HCT116 (cell line): ENCODE measurements around the gene SNX10. TPM values are rescaled to one million over a fixed set of nuclear protein-coding genes. Genes with fewer than 3 reads are reported as not detected.

Experiments used
- ATAC-seq: fragments of 200-7000 bp; cut with Tn5 transposase; 2 replicates; pipeline ENCODE4 v1.9.1; 2020; ENCODE audit warnings: mild to moderate bottlenecking, moderate library complexity
- BruUV-seq: library from RNA; stranded (reverse); fragments of 400-500 nt; replicated peaks from 2 replicates; lab custom pipeline; 2021; lab: Mats Ljungman, UMichigan
- CTCF ChIA-PET: fragments of 300-600 bp; sonication (Branson Sonifier 250); formaldehyde crosslinking; loops from one replicate; lab custom pipeline; 2021; ENCODE audit warnings: antibody characterized with exemption; lab: Charles Lee
- POLR2A ChIA-PET: fragments of 300-600, 350-600 bp; sonication (Branson Sonifier 250); formaldehyde crosslinking; loops from one replicate; lab custom pipeline; 2021; ENCODE audit warnings: antibody characterized with exemption; lab: Charles Lee
- RAD21 ChIA-PET, 2 experiments: fragments of 300-600 bp; sonication (Branson Sonifier 250); formaldehyde crosslinking; loops; one replicate each; lab custom pipeline; 2023; ENCODE audit warnings: low total read pairs in 2 of 2; ENCODE audit not compliant: uncharacterized antibody in 2 of 2, unreplicated experiment in 2 of 2, low non-redundant PET in 1 of 2; lab: Charles Lee
- DNase-seq: peaks from one replicate; pipeline ENCODE4 v3.0.0-alpha.2; 2010; ENCODE audit warnings: low read depth, low spot score
- H2AFZ ChIP-seq: fragments of 200-600 bp; shearing (Covaris generic), sonication (generic); 2 replicates; pipeline ENCODE4 v1.6.1; 2017; ENCODE audit warnings: low read depth, mixed run types, mixed read lengths, antibody characterized with exemption, low read length; ENCODE audit not compliant: poor library complexity, severe bottlenecking
- H3K27ac ChIP-seq: 2 replicates; pipeline ENCODE4 v1.5.1; 2012; ENCODE audit warnings: low read depth, low read length
- H3K27me3 ChIP-seq: fragments of 200-600 bp; sonication (generic); 2 replicates; pipeline ENCODE4 v1.6.1; 2016; ENCODE audit warnings: mixed run types, low read length, mixed read lengths; ENCODE audit not compliant: insufficient read depth
- H3K36me3 ChIP-seq, 2 experiments: fragments of 200-500 bp in 1 of 2; fragments of 200-600 bp in 1 of 2; sonication (Bioruptor generic) in 1 of 2; sonication (generic) in 1 of 2; 2 replicates each; pipeline versions ENCODE4 v1.5.1 to v1.6.1; 2014 to 2016; ENCODE audit warnings: low read length in 2 of 2, inconsistent platforms in 1 of 2, mixed read lengths in 1 of 2, mixed run types in 1 of 2; ENCODE audit not compliant: insufficient read depth in 2 of 2, control insufficient read depth in 1 of 2
- H3K4me1 ChIP-seq, 2 experiments: fragments of 200-600 bp in 1 of 2; sonication (generic) in 1 of 2; 2 replicates each; pipeline versions ENCODE4 v1.5.1 to v1.6.1; 2012 to 2017; ENCODE audit warnings: low read length in 2 of 2, inconsistent platforms in 1 of 2, mild to moderate bottlenecking in 1 of 2, mixed read lengths in 1 of 2, mixed run types in 1 of 2, moderate library complexity in 1 of 2; ENCODE audit not compliant: insufficient read depth in 2 of 2, control insufficient read depth in 1 of 2
- H3K4me2 ChIP-seq: fragments of 200-600 bp; sonication (generic); 2 replicates; pipeline ENCODE4 v1.6.1; 2017; ENCODE audit warnings: mixed run types, low read length, mixed read lengths
- H3K4me3 ChIP-seq, 2 experiments: fragments of 200-600 bp in 1 of 2; sonication (generic) in 1 of 2; replicated peaks in 1 of 2; 2 replicates each; pipeline ENCODE4 v1.5.1; 2011 to 2016; ENCODE audit warnings: low read length in 2 of 2, control low read depth in 1 of 2, low read depth in 1 of 2, mild to moderate bottlenecking in 1 of 2, mixed read lengths in 1 of 2, mixed run types in 1 of 2
- H3K79me2 ChIP-seq: fragments of 200-600 bp; sonication (generic); 2 replicates; pipeline ENCODE4 v1.6.1; 2017; ENCODE audit warnings: mild to moderate bottlenecking, mixed run types, low read length, moderate library complexity, mixed read lengths; ENCODE audit not compliant: insufficient read depth
- H3K9ac ChIP-seq: fragments of 200-600 bp; sonication (generic); 2 replicates; pipeline ENCODE4 v1.6.1; 2016; ENCODE audit warnings: low read length, mixed read lengths
- H3K9me2 ChIP-seq: fragments of 200-600 bp; sonication (generic), shearing (Covaris generic); 2 replicates; pipeline ENCODE4 v1.6.1; 2017; ENCODE audit warnings: mixed run types, mild to moderate bottlenecking, moderate library complexity; ENCODE audit not compliant: insufficient read depth
- H3K9me3 ChIP-seq, 2 experiments: fragments of 200-500 bp in 1 of 2; fragments of 200-600 bp in 1 of 2; sonication (Bioruptor generic) in 1 of 2; sonication (generic) in 1 of 2; 2 replicates each; pipeline ENCODE4 v1.6.1; 2014 to 2017; ENCODE audit warnings: low read length in 2 of 2, mixed read lengths in 2 of 2, inconsistent platforms in 1 of 2, low read depth in 1 of 2, mild to moderate bottlenecking in 1 of 2, mixed run types in 1 of 2, moderate library complexity in 1 of 2; ENCODE audit not compliant: control insufficient read depth in 1 of 2, insufficient read depth in 1 of 2
- H4K20me1 ChIP-seq: fragments of 200-600 bp; sonication (generic), shearing (Covaris generic); 2 replicates; pipeline ENCODE4 v1.6.1; 2017; ENCODE audit warnings: mixed run types, mild to moderate bottlenecking, moderate library complexity; ENCODE audit not compliant: insufficient read depth
- CBX3 ChIP-seq: IDR thresholded peaks from 2 replicates; pipeline ENCODE4 v1.6.1; 2012; ENCODE audit warnings: low read depth
- EGR1 ChIP-seq: IDR thresholded peaks from 2 replicates; pipeline ENCODE4 v1.6.1; 2012; ENCODE audit warnings: low read depth
- ELF1 ChIP-seq: IDR thresholded peaks from 2 replicates; pipeline ENCODE4 v1.6.1; 2012; ENCODE audit warnings: low read depth, borderline replicate concordance
- EZH2 ChIP-seq: fragments of 200-600 bp; sonication (generic); IDR thresholded peaks from 2 replicates; pipeline ENCODE4 v1.6.1; 2017; ENCODE audit warnings: antibody characterized with exemption, mixed run types
- EZH2phosphoT487 ChIP-seq: fragments of 200-600 bp; IDR thresholded peaks from 2 replicates; pipeline ENCODE4 v1.6.1; 2018; ENCODE audit warnings: antibody characterized with exemption, borderline replicate concordance
- POLR2AphosphoS5 ChIP-seq: IDR thresholded peaks from 2 replicates; pipeline ENCODE4 v1.6.1; 2011; ENCODE audit warnings: mild to moderate bottlenecking, low read depth, low read length, moderate library complexity
- RAD21 ChIP-seq: IDR thresholded peaks from 2 replicates; pipeline ENCODE4 v1.6.1; 2012; ENCODE audit warnings: low read depth, mild to moderate bottlenecking
- REST ChIP-seq: IDR thresholded peaks from 2 replicates; pipeline ENCODE4 v1.6.1; 2012; ENCODE audit warnings: low read depth
- SIN3A ChIP-seq: IDR thresholded peaks from 2 replicates; pipeline ENCODE4 v1.6.1; 2012; ENCODE audit warnings: low read depth
- SP1 ChIP-seq: IDR thresholded peaks from 2 replicates; pipeline ENCODE4 v1.6.1; 2012; ENCODE audit warnings: low read depth
- TCF7L2 ChIP-seq: IDR thresholded peaks from 2 replicates; pipeline ENCODE4 v1.7.0; 2011; ENCODE audit warnings: borderline replicate concordance, inconsistent platforms; ENCODE audit not compliant: insufficient read depth, insufficient read length; ENCODE audit errors: extremely low read depth
- ZFX ChIP-seq: fragments of 450-650 bp; IDR thresholded peaks from 2 replicates; pipeline ENCODE4 v1.6.1; 2017
- ZNF274 ChIP-seq: fragments of 200-500 bp; sonication (Bioruptor generic); IDR thresholded peaks from 2 replicates; pipeline ENCODE4 v1.6.1; 2014; ENCODE audit warnings: mild to moderate bottlenecking, low read depth, low read length, inconsistent platforms
- intact Hi-C: fragments of 100-400 bp; cut with micrococcal nuclease; formaldehyde crosslinking; loops from 2 replicates; pipeline ENCODE4 v1.10.0; 2022
- total RNA-seq: library from RNA; stranded (reverse); gene quantifications from one replicate; pipeline ENCODE4 v1.2.1, GENCODE V29; 2021; ENCODE audit not compliant: unreplicated experiment
- TF ChIP-seq, protein P1 (sequence below): IDR thresholded peaks from 2 replicates; pipeline ENCODE4 v1.6.1; 2012

SNX10 gene
- total RNA-seq, 1 experiment from 2014 or later = 26.9 TPM

DNA sequence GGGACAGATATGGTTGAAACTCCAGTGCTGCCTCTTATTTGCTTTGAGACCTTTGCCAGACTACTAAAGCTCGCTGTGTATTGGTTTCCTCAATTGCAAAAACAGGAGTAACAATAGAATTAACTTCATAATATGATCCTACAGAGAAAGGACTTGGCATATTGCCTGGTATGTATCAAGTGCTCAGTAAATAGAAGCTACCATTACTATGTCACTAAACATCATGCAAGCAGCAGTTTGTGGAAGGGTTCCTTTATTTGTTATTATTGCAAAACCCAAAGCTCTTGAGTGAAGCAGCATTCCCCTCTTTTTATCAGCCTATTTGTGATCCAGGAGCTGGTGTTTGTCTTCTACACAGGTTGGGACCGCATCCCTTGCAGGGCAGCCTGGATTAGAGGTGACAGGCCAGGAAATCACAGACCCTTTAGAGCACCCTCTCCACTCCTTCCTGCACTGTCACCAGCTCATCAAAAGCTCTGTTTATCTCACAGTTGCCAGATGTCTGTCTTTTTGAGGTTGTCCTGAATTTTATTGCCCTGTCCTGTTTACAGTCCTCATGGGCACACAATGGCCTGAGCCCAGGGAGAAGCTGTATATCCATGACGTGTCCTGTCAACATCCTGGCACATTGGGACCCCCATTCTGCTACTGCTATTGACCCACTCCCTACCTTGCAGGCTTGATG, 121.5 kb downstream of the SNX10 start:
- CTCF ChIA-PET = no interaction called here
- Histone ChIP-seq H4K20me1 (no peaks in the 10 kb centered on the region), H3K4me1 (no peaks in the 10 kb centered on the region), H3K27ac (no peak overlapping the region), H3K9me2 (no peaks in the 10 kb centered on the region), H2AFZ (no peak overlapping the region), H3K4me3 (no peak overlapping the region), H3K4me2 (no peak overlapping the region), H3K79me2 (no peaks in the 10 kb centered on the region), H3K9me3 (no peaks in the 10 kb centered on the region), H3K36me3 (no peaks in the 10 kb centered on the region), H3K27me3 (no peaks in the 10 kb centered on the region), H3K9ac (no peak overlapping the region)
- RAD21 ChIA-PET = no interaction called here
- no peak for ATAC-seq
- BruUV-seq = no TSS peak
- TF ChIP-seq EZH2 = no peak
- TF ChIP-seq POLR2AphosphoS5 = no peak
- no peak for TF ChIP-seq EGR1
- TF ChIP-seq SIN3A = no peak
- no peak for TF ChIP-seq EZH2phosphoT487
- no peak for TF ChIP-seq ZNF274
- no peak for TF ChIP-seq TCF7L2
- TF ChIP-seq CBX3 = no peak
- no peak for TF ChIP-seq RAD21
- TF ChIP-seq, protein P1, sequence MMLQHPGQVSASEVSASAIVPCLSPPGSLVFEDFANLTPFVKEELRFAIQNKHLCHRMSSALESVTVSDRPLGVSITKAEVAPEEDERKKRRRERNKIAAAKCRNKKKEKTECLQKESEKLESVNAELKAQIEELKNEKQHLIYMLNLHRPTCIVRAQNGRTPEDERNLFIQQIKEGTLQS = no peak
- DNase-seq = no peak
- intact Hi-C loops = no loop called here
- POLR2A ChIA-PET = no interaction called here

- DNase-seq (no peak), ATAC-seq (no peak)
- H3K79me2 ChIP-seq = no peaks in the 10 kb centered on the region
- RAD21 ChIA-PET = no interaction called here
- CTCF ChIA-PET = no interaction called here
- H3K9me2 ChIP-seq = no peaks in the 10 kb centered on the region
- H2AFZ ChIP-seq = no peak overlapping the region
- POLR2A ChIA-PET = no interaction called here
- BruUV-seq = no TSS peak
- TF ChIP-seq EGR1 = no peak
- no peak for TF ChIP-seq REST
- TF ChIP-seq SIN3A = no peak
- TF ChIP-seq, protein P1 = no peak
- no peak for TF ChIP-seq ZFX
- no peak for TF ChIP-seq SP1
- TF ChIP-seq POLR2AphosphoS5 = no peak
- TF ChIP-seq ELF1 = no peak
- TF ChIP-seq, all 23 proteins: peak for 0
- no peaks in the 10 kb centered on the region for H3K4me1 ChIP-seq
- H3K4me2 ChIP-seq = no peak overlapping the region
- no peaks in the 10 kb centered on the region for H3K9me3 ChIP-seq
- intact Hi-C loops = no loop called here
- no peaks in the 10 kb centered on the region for H3K27me3 ChIP-seq
- no peaks in the 10 kb centered on the region for H4K20me1 ChIP-seq
- no peak overlapping the region for H3K4me3 ChIP-seq
- H3K9ac ChIP-seq = no peak overlapping the region
- no peaks in the 10 kb centered on the region for H3K36me3 ChIP-seq
- H3K27ac ChIP-seq = no peak overlapping the region
Measured at GRCh38 chr7:26416004-26416403, 124.3 kb downstream of the SNX10 start.
